PFSK-1 (cell line): ENCODE data around the gene SLC22A16.

ENCODE experiments used
- POLR2AphosphoS5 ChIP-seq: IDR thresholded peaks from 2 replicates; pipeline ENCODE4 v1.6.1; 2012; ENCODE audit warnings: low read depth, mild to moderate bottlenecking, control low read depth, low read length, moderate library complexity
- TF ChIP-seq, protein P1 (sequence below), 2 experiments: IDR thresholded peaks; 2 replicates each; pipeline versions ENCODE4 v1.6.1 to v1.8.0; 2011 to 2012; ENCODE audit warnings: low read depth in 2 of 2, low read length in 2 of 2, control low read depth in 1 of 2, inconsistent platforms in 1 of 2, mild to moderate bottlenecking in 1 of 2, moderate library complexity in 1 of 2; ENCODE audit not compliant: insufficient read depth in 1 of 2

DNA sequence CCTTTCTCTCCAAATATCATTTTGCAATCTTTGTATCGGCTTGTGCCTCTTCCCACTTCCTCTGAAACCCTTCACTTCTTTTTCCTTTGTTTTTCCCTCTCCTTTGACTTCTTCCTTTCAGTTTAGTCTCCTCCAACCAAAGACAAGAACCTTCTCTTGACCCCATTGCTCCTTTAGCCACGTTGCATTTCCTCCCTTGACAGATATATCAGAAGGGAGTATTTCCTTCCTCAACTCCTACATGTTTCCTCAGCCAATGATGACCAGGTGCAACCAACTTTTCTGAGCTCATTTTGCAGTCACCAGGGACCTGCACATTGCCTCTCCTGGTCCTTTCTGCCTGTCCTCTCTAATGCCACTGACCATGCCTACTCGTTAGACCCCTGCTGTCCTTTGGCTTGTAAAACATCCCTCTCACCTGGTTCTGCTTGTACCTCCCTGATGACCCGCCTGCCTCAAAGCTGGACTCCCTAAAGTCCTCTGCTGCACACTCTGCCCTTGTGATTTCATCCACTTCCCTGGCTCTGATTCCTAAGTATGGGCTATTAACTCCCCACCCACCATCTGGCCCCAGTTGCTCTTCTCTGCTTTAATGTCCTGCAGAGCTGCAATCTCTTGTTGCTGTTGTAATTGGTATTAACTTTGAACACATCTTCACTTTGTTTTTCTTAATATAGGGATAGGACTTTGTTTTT lies 27.4 kb downstream of the SLC22A16 start:
- no peak for TF ChIP-seq POLR2AphosphoS5
- TF ChIP-seq, protein P1, sequence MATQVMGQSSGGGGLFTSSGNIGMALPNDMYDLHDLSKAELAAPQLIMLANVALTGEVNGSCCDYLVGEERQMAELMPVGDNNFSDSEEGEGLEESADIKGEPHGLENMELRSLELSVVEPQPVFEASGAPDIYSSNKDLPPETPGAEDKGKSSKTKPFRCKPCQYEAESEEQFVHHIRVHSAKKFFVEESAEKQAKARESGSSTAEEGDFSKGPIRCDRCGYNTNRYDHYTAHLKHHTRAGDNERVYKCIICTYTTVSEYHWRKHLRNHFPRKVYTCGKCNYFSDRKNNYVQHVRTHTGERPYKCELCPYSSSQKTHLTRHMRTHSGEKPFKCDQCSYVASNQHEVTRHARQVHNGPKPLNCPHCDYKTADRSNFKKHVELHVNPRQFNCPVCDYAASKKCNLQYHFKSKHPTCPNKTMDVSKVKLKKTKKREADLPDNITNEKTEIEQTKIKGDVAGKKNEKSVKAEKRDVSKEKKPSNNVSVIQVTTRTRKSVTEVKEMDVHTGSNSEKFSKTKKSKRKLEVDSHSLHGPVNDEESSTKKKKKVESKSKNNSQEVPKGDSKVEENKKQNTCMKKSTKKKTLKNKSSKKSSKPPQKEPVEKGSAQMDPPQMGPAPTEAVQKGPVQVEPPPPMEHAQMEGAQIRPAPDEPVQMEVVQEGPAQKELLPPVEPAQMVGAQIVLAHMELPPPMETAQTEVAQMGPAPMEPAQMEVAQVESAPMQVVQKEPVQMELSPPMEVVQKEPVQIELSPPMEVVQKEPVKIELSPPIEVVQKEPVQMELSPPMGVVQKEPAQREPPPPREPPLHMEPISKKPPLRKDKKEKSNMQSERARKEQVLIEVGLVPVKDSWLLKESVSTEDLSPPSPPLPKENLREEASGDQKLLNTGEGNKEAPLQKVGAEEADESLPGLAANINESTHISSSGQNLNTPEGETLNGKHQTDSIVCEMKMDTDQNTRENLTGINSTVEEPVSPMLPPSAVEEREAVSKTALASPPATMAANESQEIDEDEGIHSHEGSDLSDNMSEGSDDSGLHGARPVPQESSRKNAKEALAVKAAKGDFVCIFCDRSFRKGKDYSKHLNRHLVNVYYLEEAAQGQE (IDR thresholded peaks at IDR 0.05; ENCODE audit: insufficient read depth in 1 of 2, low read depth in 2 of 2, low read length in 2 of 2) = no peak
